Bronchial epithelial cell (primary cell): ENCODE data around the gene SLC4A5. TPM values are rescaled to one million over a fixed set of nuclear protein-coding genes. Genes with fewer than 3 reads are reported as not detected.

ENCODE experiments used
- DNase-seq: peaks from one replicate; pipeline ENCODE4 v3.0.0-alpha.2; 2010; ENCODE audit warnings: low read depth
- FAIRE-seq: peaks from 2 replicates; lab custom pipeline; 2011; peaks lifted over from hg19 to GRCh38; lab: Jason Lieb, UNC
- H3K27me3 ChIP-seq: 2 replicates; pipeline ENCODE4 v1.5.1; 2011; ENCODE audit warnings: low read length; ENCODE audit not compliant: control insufficient read depth, insufficient read depth
- H3K36me3 ChIP-seq: 2 replicates; pipeline ENCODE4 v1.5.1; 2011; ENCODE audit warnings: low read length; ENCODE audit not compliant: control insufficient read depth, insufficient read depth
- H3K4me3 ChIP-seq: 2 replicates; pipeline ENCODE4 v1.5.1; 2011; ENCODE audit warnings: mild to moderate bottlenecking, low read depth, low read length, control low read depth
- total RNA-seq: library from RNA; depleted of rRNA; stranded (reverse); fragments of >200 nt; gene quantifications from 2 replicates; pipeline ENCODE4 v1.2.1, GENCODE V29; 2014
- TF ChIP-seq, protein P1 (sequence below): IDR thresholded peaks from 2 replicates; pipeline ENCODE4 v1.5.1; 2011; ENCODE audit warnings: mild to moderate bottlenecking, moderate library complexity, low read length, control low read depth, inconsistent platforms; ENCODE audit not compliant: insufficient read depth, severe bottlenecking

Gene SLC4A5
- total RNA-seq, 1 donor from 2014 or later = under 0.01 TPM

DNA sequence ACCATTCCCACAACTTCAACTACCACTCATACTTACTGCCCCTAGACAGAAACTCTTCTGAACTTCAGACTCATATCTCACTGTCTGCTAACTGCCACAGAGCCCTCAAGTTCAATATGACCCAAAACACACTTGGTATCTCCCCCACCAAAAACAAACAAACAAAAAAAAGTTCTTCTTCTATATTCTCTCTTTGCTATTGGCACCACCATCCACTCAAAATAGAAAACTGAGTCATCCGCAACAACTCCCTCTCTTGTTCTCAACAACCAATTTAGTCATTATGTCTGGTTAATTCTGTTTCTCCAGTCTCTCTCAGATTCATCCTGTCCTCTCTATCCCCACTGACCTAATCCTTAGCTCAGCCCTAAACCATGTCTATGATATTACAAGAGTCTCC, 44.1 kb upstream of the SLC4A5 start:
- TF ChIP-seq, protein P1, sequence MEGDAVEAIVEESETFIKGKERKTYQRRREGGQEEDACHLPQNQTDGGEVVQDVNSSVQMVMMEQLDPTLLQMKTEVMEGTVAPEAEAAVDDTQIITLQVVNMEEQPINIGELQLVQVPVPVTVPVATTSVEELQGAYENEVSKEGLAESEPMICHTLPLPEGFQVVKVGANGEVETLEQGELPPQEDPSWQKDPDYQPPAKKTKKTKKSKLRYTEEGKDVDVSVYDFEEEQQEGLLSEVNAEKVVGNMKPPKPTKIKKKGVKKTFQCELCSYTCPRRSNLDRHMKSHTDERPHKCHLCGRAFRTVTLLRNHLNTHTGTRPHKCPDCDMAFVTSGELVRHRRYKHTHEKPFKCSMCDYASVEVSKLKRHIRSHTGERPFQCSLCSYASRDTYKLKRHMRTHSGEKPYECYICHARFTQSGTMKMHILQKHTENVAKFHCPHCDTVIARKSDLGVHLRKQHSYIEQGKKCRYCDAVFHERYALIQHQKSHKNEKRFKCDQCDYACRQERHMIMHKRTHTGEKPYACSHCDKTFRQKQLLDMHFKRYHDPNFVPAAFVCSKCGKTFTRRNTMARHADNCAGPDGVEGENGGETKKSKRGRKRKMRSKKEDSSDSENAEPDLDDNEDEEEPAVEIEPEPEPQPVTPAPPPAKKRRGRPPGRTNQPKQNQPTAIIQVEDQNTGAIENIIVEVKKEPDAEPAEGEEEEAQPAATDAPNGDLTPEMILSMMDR = no peak
- Histone ChIP-seq H3K27me3 (no peaks in the 10 kb centered on the region), H3K4me3 (no peak overlapping the region), H3K36me3 (no peaks in the 10 kb centered on the region)
- DNase-seq (peak; percentile 27), FAIRE-seq (no peak)

DNA sequence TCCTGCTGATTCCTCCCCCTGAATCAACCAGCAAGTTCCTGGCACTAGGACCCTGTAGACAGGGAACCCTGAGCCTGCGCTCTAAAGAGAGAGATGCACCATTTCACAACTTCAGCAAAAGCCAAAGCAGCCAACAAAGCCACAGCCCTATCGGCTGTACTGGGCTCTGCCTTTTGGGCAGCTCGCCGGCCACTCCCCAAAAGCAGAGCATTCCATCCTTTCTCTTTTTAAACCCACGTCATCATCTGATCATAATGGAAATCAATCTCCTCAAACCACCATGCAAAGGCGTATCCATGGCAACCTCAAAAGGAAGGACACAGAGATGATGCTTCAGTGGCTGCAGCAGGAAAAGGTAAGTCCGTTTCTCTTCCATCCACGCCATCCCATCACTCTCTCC, 42.2 kb upstream of the SLC4A5 start:
- TF ChIP-seq, protein P1 = no peak
- Histone ChIP-seq H3K36me3 (no peaks in the 10 kb centered on the region), H3K27me3 (no peaks in the 10 kb centered on the region), H3K4me3 (no peak overlapping the region)
- FAIRE-seq = no peak
- DNase-seq = no peak

DNA sequence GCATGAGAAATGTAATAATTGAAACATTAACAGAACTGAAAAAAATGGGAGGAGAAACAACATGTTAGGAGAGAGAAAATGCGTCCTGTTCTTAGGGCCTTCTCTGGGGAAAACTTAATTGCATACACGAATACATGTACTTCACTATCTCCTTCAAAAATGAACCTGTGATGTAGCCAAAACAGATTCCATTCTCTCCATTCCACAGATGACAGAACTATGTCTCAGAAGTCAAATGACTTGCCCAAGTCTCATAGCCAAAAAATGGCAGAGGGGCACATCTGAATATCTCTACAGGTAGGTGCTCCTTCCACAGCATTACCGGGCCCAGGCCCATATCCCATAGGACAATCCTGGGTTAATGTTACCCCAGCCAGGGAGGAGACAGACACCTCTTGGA, 40.8 kb upstream of the SLC4A5 start:
- no peaks in the 10 kb centered on the region for H3K36me3 ChIP-seq
- DNase-seq = no peak
- FAIRE-seq = no peak
- no peak overlapping the region for H3K4me3 ChIP-seq
- no peaks in the 10 kb centered on the region for H3K27me3 ChIP-seq
- TF ChIP-seq, protein P1 = no peak

DNA sequence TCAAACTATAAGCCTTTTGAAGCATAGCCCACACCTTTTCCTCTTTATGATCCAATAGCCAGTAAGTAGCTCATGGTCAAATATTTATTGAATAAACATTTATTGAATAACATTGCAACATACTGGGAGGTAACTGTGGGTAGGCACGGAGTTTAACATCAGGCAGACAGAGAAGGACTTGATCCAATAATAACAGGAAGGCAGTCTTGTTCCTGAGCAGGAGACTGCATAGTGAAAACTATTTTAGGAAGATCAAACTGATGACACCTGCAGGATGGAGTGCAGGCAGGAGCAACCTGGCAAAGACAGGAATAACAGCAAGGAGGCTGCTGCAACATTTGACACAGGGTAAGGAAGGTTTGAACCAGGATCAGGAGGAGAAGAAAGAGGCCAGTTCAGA, 40.0 kb upstream of the SLC4A5 start:
- FAIRE-seq = no peak
- no peaks in the 10 kb centered on the region for H3K36me3 ChIP-seq
- no peaks in the 10 kb centered on the region for H3K27me3 ChIP-seq
- TF ChIP-seq, protein P1 = no peak
- peak; percentile 34 for DNase-seq
- H3K4me3 ChIP-seq = no peak overlapping the region

DNA sequence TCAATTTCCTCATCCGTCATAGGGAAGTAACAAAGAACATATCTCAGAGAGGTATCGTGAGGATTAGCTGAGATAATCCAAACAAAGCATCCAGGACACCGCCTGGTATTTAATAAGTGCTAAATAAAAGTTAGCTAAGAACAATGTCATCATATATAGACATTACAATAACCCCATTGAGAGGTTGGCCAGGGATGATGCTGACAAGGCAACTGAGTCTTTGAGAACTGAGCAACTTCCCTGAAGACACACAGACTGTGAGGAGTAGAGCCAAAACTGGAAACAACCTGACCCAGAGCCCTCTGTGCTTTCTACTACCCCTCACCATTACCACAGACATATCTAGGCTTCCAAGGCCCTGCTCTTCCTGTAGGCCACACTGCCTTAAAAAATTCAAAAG, 38.5 kb upstream of the SLC4A5 start:
- Histone ChIP-seq H3K27me3 (no peaks in the 10 kb centered on the region), H3K4me3 (no peak overlapping the region), H3K36me3 (peaks cover 5% of the 10 kb centered on the region)
- TF ChIP-seq, protein P1 = no peak
- DNase-seq = no peak
- no peak for FAIRE-seq
